Body of pancreas (tissue), 4 donors: ENCODE results near the gene MBP.

Source experiments
- POLR2A ChIP-seq, 3 donors: fragments of 450-650 bp; IDR thresholded peaks; one replicate each; pipeline ENCODE4 v1.6.1; 2016; ENCODE audit warnings: antibody characterized with exemption in 3 of 3, mild to moderate bottlenecking in 2 of 3
- TF ChIP-seq, protein P1 (sequence below), 7 experiments: fragments of 450-650 bp in 4 of 7; fragments of 200-600 bp in 3 of 7; sonication (generic) in 3 of 7; IDR thresholded peaks; one replicate each; pipeline ENCODE4 v1.5.1; 2016 to 2019; ENCODE audit warnings: antibody characterized with exemption in 7 of 7

GRCh38 chr18:76985156-76985950 lies 147.2 kb downstream of the MBP start:
- TF ChIP-seq, protein P1, sequence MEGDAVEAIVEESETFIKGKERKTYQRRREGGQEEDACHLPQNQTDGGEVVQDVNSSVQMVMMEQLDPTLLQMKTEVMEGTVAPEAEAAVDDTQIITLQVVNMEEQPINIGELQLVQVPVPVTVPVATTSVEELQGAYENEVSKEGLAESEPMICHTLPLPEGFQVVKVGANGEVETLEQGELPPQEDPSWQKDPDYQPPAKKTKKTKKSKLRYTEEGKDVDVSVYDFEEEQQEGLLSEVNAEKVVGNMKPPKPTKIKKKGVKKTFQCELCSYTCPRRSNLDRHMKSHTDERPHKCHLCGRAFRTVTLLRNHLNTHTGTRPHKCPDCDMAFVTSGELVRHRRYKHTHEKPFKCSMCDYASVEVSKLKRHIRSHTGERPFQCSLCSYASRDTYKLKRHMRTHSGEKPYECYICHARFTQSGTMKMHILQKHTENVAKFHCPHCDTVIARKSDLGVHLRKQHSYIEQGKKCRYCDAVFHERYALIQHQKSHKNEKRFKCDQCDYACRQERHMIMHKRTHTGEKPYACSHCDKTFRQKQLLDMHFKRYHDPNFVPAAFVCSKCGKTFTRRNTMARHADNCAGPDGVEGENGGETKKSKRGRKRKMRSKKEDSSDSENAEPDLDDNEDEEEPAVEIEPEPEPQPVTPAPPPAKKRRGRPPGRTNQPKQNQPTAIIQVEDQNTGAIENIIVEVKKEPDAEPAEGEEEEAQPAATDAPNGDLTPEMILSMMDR (IDR thresholded peaks at IDR 0.05) = no peak
- no peak for TF ChIP-seq POLR2A (IDR thresholded peaks at IDR 0.05)
